ENCODE results near the gene FAM171A2.

- TF ChIP-seq, protein P1, sequence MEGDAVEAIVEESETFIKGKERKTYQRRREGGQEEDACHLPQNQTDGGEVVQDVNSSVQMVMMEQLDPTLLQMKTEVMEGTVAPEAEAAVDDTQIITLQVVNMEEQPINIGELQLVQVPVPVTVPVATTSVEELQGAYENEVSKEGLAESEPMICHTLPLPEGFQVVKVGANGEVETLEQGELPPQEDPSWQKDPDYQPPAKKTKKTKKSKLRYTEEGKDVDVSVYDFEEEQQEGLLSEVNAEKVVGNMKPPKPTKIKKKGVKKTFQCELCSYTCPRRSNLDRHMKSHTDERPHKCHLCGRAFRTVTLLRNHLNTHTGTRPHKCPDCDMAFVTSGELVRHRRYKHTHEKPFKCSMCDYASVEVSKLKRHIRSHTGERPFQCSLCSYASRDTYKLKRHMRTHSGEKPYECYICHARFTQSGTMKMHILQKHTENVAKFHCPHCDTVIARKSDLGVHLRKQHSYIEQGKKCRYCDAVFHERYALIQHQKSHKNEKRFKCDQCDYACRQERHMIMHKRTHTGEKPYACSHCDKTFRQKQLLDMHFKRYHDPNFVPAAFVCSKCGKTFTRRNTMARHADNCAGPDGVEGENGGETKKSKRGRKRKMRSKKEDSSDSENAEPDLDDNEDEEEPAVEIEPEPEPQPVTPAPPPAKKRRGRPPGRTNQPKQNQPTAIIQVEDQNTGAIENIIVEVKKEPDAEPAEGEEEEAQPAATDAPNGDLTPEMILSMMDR (IDR thresholded peaks at IDR 0.05): no peak
- TF ChIP-seq EP300 (IDR thresholded peaks at IDR 0.05): no peak
Observed at GRCh38 chr17:44409309-44410028, 45.8 kb upstream of the FAM171A2 start.

Data from tibial nerve (tissue), 4 donors.